ENCODE data around the gene CSNK1D.
"Not testable (repeated sequence)": the region's sequence is repeated elsewhere in the genome, so short reads cannot be mapped to it uniquely, and the experiment has no call there.

CSNK1D gene

GRCh38 chr17:82262344-82262743 is 11.2 kb downstream of the CSNK1D start:
- no peak for TF ChIP-seq CTCF (IDR thresholded peaks at IDR 0.05)
- H3K36me3 ChIP-seq (ENCODE audit: control insufficient read depth, insufficient read depth, low read length): no peaks in the 10 kb centered on the region
- no peak overlapping the region for H3K4me3 ChIP-seq (ENCODE audit: low read depth, low read length)
- no peak overlapping the region for H2AFZ ChIP-seq
- no peaks in the 10 kb centered on the region for H3K27me3 ChIP-seq (ENCODE audit: control insufficient read depth, insufficient read depth, low read length)
- no peak overlapping the region for H3K27ac ChIP-seq
- H3K9me3 ChIP-seq (ENCODE audit: control insufficient read depth, low read length): no peaks in the 10 kb centered on the region
- no peak overlapping the region for H3K4me2 ChIP-seq (ENCODE audit: low read length)
- no peak overlapping the region for H3K9ac ChIP-seq
- H3K79me2 ChIP-seq: peaks cover 60% of the 10 kb centered on the region
- H3K4me1 ChIP-seq: peaks cover 5% of the 10 kb centered on the region

- H3K4me1 ChIP-seq; H3K9me3 ChIP-seq (ENCODE audit: control insufficient read depth, low read length); H3K9ac ChIP-seq; H3K27me3 ChIP-seq (ENCODE audit: control insufficient read depth, insufficient read depth, low read length); H3K27ac ChIP-seq; H3K4me3 ChIP-seq (ENCODE audit: low read depth, low read length); H3K4me2 ChIP-seq (ENCODE audit: low read length); H3K36me3 ChIP-seq (ENCODE audit: control insufficient read depth, insufficient read depth, low read length); H2AFZ ChIP-seq: not testable (repeated sequence)
- peaks cover 48% of the 10 kb centered on the region for H3K79me2 ChIP-seq
Measured at GRCh38 chr17:82259972-82260961, 13.2 kb downstream of the CSNK1D start.

GRCh38 chr17:82258555-82258954 is 14.9 kb downstream of the CSNK1D start:
- no peak overlapping the region for H3K9ac ChIP-seq
- no peak overlapping the region for H3K27ac ChIP-seq
- H3K4me1 ChIP-seq: no peaks in the 10 kb centered on the region
- no peak for TF ChIP-seq CTCF (IDR thresholded peaks at IDR 0.05)
- no peak overlapping the region for H3K4me3 ChIP-seq (ENCODE audit: low read depth, low read length)
- H3K27me3 ChIP-seq (ENCODE audit: control insufficient read depth, insufficient read depth, low read length): no peaks in the 10 kb centered on the region
- no peak overlapping the region for H3K4me2 ChIP-seq (ENCODE audit: low read length)
- peaks cover 31% of the 10 kb centered on the region for H3K79me2 ChIP-seq
- H2AFZ ChIP-seq: no peak overlapping the region
- no peaks in the 10 kb centered on the region for H3K9me3 ChIP-seq (ENCODE audit: control insufficient read depth, low read length)
- no peaks in the 10 kb centered on the region for H3K36me3 ChIP-seq (ENCODE audit: control insufficient read depth, insufficient read depth, low read length)

GRCh38 chr17:82257473-82257872 is 16.0 kb downstream of the CSNK1D start:
- Histone ChIP-seq H3K9me3 (ENCODE audit: control insufficient read depth, low read length) (no peaks in the 10 kb centered on the region), H3K4me2 (ENCODE audit: low read length) (no peak overlapping the region), H3K27ac (no peak overlapping the region), H2AFZ (no peak overlapping the region), H3K36me3 (ENCODE audit: control insufficient read depth, insufficient read depth, low read length) (no peaks in the 10 kb centered on the region), H3K9ac (no peak overlapping the region), H3K4me1 (no peaks in the 10 kb centered on the region), H3K79me2 (peaks cover 29% of the 10 kb centered on the region), H3K27me3 (ENCODE audit: control insufficient read depth, insufficient read depth, low read length) (no peaks in the 10 kb centered on the region), H3K4me3 (ENCODE audit: low read depth, low read length) (no peak overlapping the region)
- TF ChIP-seq CTCF (IDR thresholded peaks at IDR 0.05): no peak

- no peak overlapping the region for H3K9ac ChIP-seq
- H3K9me3 ChIP-seq (ENCODE audit: control insufficient read depth, low read length): no peaks in the 10 kb centered on the region
- H2AFZ ChIP-seq: no peak overlapping the region
- no peak overlapping the region for H3K27ac ChIP-seq
- no peaks in the 10 kb centered on the region for H3K36me3 ChIP-seq (ENCODE audit: control insufficient read depth, insufficient read depth, low read length)
- H3K4me1 ChIP-seq: peaks cover under 1% of the 10 kb centered on the region
- TF ChIP-seq CTCF (IDR thresholded peaks at IDR 0.05): no peak
- no peak overlapping the region for H3K4me2 ChIP-seq (ENCODE audit: low read length)
- no peaks in the 10 kb centered on the region for H3K27me3 ChIP-seq (ENCODE audit: control insufficient read depth, insufficient read depth, low read length)
- no peak overlapping the region for H3K4me3 ChIP-seq (ENCODE audit: low read depth, low read length)
- H3K79me2 ChIP-seq: peaks cover 34% of the 10 kb centered on the region
Measured at GRCh38 chr17:82256242-82256885, 17.1 kb downstream of the CSNK1D start.
